Measurements from ENCODE around the gene HOXA7. TPM values are rescaled to one million over a fixed set of nuclear protein-coding genes. Genes with fewer than 3 reads are reported as not detected.

Gene HOXA7
- total RNA-seq, 2 experiments from 2014 or later: not detected

DNA sequence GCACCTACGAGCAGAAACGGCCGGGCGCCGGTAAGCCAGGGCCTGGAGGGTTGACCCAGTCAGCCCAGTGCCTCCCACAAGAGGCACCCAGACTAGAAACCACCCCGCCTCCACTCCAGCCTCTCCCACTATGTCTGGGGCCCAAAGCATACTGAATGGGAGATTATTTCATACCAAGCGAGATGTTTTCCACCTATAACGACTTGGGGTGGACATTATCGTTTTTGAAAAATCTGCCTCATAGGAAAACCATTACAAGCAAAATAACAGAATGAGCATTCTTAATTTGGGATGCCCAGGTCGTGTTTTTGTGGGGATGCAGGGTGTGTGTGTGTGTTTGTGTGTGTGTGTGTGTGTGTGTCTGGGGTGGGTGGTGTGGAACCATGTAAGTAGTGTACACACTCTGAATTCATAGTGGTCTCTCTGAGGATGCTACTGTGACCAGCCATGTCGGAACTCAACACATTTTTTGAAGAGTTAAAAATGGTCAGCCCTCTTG lies 10.5 kb downstream of the HOXA7 start:
- Mint-ChIP-seq H3K4me3 (no peak overlapping the region), H3K27ac (no peak overlapping the region), H3K27me3 (peaks cover 53% of the 10 kb centered on the region), H3K4me1 (ENCODE audit: low read depth) (peaks cover 10% of the 10 kb centered on the region), H3K9me3 (no peaks in the 10 kb centered on the region), H3K36me3 (ENCODE audit: low read depth) (no peaks in the 10 kb centered on the region)
- POLR2A ChIA-PET: no interaction called here
- intact Hi-C loops (cut with micrococcal nuclease): no loop called here
- no peak for DNase-seq
- no peak for ATAC-seq
- CTCF ChIA-PET: interaction anchor here (1.7 kb wide), 1 partner anchor 15 kb away, joined by 5 read pairs; no protein-coding TSS in a partner anchor
- TF ChIP-seq, protein P1, sequence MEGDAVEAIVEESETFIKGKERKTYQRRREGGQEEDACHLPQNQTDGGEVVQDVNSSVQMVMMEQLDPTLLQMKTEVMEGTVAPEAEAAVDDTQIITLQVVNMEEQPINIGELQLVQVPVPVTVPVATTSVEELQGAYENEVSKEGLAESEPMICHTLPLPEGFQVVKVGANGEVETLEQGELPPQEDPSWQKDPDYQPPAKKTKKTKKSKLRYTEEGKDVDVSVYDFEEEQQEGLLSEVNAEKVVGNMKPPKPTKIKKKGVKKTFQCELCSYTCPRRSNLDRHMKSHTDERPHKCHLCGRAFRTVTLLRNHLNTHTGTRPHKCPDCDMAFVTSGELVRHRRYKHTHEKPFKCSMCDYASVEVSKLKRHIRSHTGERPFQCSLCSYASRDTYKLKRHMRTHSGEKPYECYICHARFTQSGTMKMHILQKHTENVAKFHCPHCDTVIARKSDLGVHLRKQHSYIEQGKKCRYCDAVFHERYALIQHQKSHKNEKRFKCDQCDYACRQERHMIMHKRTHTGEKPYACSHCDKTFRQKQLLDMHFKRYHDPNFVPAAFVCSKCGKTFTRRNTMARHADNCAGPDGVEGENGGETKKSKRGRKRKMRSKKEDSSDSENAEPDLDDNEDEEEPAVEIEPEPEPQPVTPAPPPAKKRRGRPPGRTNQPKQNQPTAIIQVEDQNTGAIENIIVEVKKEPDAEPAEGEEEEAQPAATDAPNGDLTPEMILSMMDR (IDR thresholded peaks at IDR 0.05): no peak

DNA sequence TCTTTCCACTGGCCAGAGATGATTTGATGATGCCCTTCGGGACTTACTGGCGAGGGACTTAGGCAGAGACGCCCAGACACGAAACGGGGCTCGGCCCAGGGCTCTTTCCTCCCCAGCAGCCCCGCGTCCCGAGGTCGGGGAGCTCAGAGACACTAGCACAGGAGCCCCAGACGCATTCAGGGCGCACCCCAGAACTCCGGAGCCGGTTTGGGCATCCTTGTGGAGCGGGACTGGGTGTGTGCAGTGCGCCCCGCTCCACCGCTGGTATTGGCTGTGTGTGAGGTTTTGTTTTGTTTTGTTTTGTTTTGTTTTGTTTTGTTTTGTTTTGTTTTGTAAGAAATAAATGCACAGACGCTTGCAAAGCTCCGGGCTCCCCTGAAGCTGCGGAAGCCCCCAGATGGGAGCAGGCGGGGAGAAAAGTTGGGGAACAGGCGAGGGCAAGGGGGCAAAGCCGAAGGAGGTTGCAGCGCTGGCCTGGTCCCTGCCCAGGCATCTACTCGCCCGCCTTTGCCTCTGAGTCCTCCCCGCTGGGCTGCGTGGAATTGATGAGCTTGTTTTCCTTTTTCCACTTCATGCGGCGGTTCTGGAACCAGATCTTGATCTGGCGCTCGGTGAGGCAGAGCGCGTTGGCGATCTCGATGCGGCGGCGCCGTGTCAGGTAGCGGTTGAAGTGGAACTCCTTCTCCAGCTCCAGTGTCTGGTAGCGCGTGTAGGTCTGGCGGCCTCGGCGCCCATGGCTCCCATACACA lies 11.1 kb downstream of the HOXA7 start:
- POLR2A ChIA-PET: no interaction called here
- ATAC-seq: no peak
- intact Hi-C loops (cut with micrococcal nuclease): no loop called here
- peaks cover 8% of the 10 kb centered on the region for H3K4me1 Mint-ChIP-seq (ENCODE audit: low read depth)
- CTCF ChIA-PET: no interaction called here
- DNase-seq: no peak
- TF ChIP-seq, protein P1 (IDR thresholded peaks at IDR 0.05): no peak
- no peaks in the 10 kb centered on the region for H3K36me3 Mint-ChIP-seq (ENCODE audit: low read depth)
- no peak overlapping the region for H3K27ac Mint-ChIP-seq
- no peak overlapping the region for H3K4me3 Mint-ChIP-seq
- no peaks in the 10 kb centered on the region for H3K9me3 Mint-ChIP-seq
- H3K27me3 Mint-ChIP-seq: peaks cover 48% of the 10 kb centered on the region

GRCh38 chr7:27144781-27145164 lies 11.7 kb downstream of the HOXA7 start:
- DNase-seq (no peak), ATAC-seq (no peak)
- Mint-ChIP-seq H3K4me3 (no peak overlapping the region), H3K27ac (no peak overlapping the region), H3K27me3 (peaks cover 43% of the 10 kb centered on the region), H3K36me3 (ENCODE audit: low read depth) (no peaks in the 10 kb centered on the region), H3K4me1 (ENCODE audit: low read depth) (peaks cover 6% of the 10 kb centered on the region), H3K9me3 (no peaks in the 10 kb centered on the region)
- POLR2A ChIA-PET: interaction anchor here (1.1 kb wide), 1 partner anchor 10 kb away, joined by 3 read pairs; no protein-coding TSS in a partner anchor
- intact Hi-C loops (cut with micrococcal nuclease): no loop called here
- TF ChIP-seq, protein P1 (IDR thresholded peaks at IDR 0.05): no peak
- CTCF ChIA-PET: no interaction called here

- intact Hi-C loops (cut with micrococcal nuclease): no loop called here
- ATAC-seq (no peak), DNase-seq (no peak)
- Mint-ChIP-seq H3K4me1 (ENCODE audit: low read depth) (peaks cover 6% of the 10 kb centered on the region), H3K36me3 (ENCODE audit: low read depth) (no peaks in the 10 kb centered on the region), H3K27ac (no peak overlapping the region), H3K27me3 (peaks cover 39% of the 10 kb centered on the region), H3K4me3 (no peak overlapping the region), H3K9me3 (no peaks in the 10 kb centered on the region)
- CTCF ChIA-PET: interaction anchor here (1.2 to 2.1 kb wide), 4 partner anchors 13 to 462 kb away, joined by 3 to 6 read pairs (median 4); partner anchors contain the start of gene HOXA4
- POLR2A ChIA-PET: interaction anchor here (1.1 kb wide), 1 partner anchor 11 kb away, joined by 3 read pairs; no protein-coding TSS in a partner anchor
- TF ChIP-seq, protein P1 (IDR thresholded peaks at IDR 0.05): no peak
Measured at GRCh38 chr7:27143950-27144780, 12.3 kb downstream of the HOXA7 start.

Measured in activated CD8-positive, alpha-beta T cell treated with anti-CD3 and anti-CD28 coated beads for 36 hours (primary cell).